Kidney epithelial cell (primary cell): Measurements from ENCODE around the gene MCTP1. TPM values are rescaled to one million over a fixed set of nuclear protein-coding genes. Genes with fewer than 3 reads are reported as not detected.

ENCODE experiments used
- DNase-seq: peaks from one replicate; pipeline ENCODE4 v3.0.0-alpha.2; 2010; ENCODE audit warnings: low read depth
- H3K27me3 ChIP-seq: 2 replicates; pipeline ENCODE4 v1.6.0; 2011; ENCODE audit warnings: low read length; ENCODE audit not compliant: control insufficient read depth, insufficient read depth
- H3K36me3 ChIP-seq: 2 replicates; pipeline ENCODE4 v1.5.1; 2011; ENCODE audit warnings: low read length; ENCODE audit not compliant: control insufficient read depth, insufficient read depth
- H3K4me3 ChIP-seq: 2 replicates; pipeline ENCODE4 v1.5.1; 2011; ENCODE audit warnings: low read depth, mild to moderate bottlenecking, control low read depth, low read length
- total RNA-seq: library from RNA; depleted of rRNA; stranded (reverse); fragments of >200 nt; gene quantifications from 2 replicates; pipeline ENCODE4 v1.2.3, GENCODE V29; 2015
- TF ChIP-seq, protein P1 (sequence below): IDR thresholded peaks from 2 replicates; pipeline ENCODE4 v1.5.1; 2011; ENCODE audit warnings: mild to moderate bottlenecking, moderate library complexity, low read length, control low read depth, inconsistent platforms; ENCODE audit not compliant: insufficient read depth, poor library complexity, severe bottlenecking

The MCTP1 gene
- total RNA-seq, 1 donor from 2014 or later: 12.9 TPM

DNA sequence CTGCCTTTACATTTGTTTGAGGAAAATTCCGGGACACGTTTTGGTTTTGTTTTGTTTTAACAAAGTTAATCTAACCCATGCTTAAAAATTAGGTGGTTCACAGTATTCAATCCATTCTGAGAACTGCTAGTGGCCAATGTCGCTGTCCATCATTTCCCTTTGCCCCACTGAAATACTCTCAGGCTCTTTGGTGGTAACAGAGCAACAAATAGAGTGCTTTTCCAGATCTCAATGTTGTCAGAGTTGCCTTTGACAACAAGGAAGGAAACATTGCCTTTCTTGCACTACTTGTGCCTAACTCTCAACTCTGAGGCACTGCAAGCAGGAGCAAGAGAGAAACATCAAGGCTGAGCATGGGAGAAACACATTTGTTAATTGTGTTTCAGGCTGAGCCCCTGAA is 154.0 kb downstream of the MCTP1 start:
- Histone ChIP-seq H3K27me3 (no peaks in the 10 kb centered on the region), H3K36me3 (no peaks in the 10 kb centered on the region), H3K4me3 (no peak overlapping the region)
- TF ChIP-seq, protein P1, sequence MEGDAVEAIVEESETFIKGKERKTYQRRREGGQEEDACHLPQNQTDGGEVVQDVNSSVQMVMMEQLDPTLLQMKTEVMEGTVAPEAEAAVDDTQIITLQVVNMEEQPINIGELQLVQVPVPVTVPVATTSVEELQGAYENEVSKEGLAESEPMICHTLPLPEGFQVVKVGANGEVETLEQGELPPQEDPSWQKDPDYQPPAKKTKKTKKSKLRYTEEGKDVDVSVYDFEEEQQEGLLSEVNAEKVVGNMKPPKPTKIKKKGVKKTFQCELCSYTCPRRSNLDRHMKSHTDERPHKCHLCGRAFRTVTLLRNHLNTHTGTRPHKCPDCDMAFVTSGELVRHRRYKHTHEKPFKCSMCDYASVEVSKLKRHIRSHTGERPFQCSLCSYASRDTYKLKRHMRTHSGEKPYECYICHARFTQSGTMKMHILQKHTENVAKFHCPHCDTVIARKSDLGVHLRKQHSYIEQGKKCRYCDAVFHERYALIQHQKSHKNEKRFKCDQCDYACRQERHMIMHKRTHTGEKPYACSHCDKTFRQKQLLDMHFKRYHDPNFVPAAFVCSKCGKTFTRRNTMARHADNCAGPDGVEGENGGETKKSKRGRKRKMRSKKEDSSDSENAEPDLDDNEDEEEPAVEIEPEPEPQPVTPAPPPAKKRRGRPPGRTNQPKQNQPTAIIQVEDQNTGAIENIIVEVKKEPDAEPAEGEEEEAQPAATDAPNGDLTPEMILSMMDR: no peak
- no peak for DNase-seq

DNA sequence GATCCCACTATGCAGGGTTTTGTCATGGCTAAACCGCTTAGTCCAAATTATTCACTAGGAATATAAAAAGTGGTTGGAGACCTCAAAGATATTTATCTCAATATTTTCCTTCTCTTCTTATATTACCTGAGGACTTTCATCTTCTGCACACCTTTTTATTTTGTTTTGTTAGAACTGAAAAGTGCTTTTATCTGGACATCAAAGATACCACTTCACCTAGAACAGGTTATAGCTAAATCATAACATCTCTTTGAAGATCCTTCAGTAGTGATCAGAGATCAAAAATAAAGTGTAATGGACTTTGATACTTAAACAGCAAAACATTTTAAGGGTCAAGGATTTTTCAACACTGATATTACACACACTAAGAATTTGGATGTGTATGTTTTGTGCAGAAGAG is 160.2 kb downstream of the MCTP1 start:
- Histone ChIP-seq H3K27me3 (no peaks in the 10 kb centered on the region), H3K36me3 (no peaks in the 10 kb centered on the region), H3K4me3 (no peak overlapping the region)
- TF ChIP-seq, protein P1: no peak
- no peak for DNase-seq

DNA sequence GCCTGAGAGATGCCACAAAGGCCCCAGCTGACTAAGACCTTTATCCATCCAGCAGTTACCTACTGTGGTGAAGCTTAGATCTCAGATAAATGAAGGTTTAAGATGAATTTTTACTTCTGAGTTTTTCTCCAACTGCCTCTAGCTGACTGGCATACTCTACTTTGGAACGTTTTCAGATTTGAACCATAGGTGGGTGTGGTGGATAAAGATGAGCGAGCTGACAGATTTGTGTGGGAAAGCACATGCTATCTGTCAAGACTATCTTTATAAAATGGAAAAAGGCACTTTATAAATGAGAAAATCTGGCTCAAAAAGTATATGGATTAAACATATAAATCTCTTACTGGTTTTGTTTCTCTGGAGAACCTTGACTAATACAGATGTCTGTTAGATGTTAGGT is 160.8 kb downstream of the MCTP1 start:
- H3K27me3 ChIP-seq: no peaks in the 10 kb centered on the region

DNA sequence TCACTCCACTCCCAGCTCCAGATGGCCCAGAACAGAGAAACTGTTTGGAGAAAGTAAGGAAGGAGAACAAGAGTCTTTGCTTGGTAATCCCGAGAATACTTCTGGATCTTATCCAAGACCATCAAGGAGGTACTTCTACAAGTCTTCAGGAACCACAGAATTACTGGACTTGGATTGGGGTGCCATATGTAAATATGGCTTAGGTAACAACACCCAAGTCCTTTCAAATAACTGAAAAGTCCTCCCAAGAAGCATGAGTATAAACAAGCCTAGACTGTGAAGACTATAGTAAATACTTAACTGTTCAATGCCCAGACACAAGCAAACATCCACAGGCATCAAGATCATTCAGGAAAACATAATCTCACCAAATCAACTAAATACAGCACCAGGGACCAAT is 170.0 kb downstream of the MCTP1 start:
- TF ChIP-seq, protein P1: no peak
- DNase-seq: no peak
- no peaks in the 10 kb centered on the region for H3K27me3 ChIP-seq
- no peak overlapping the region for H3K4me3 ChIP-seq
- H3K36me3 ChIP-seq: no peaks in the 10 kb centered on the region

More for the DNA sequence above, 160.8 kb downstream of the MCTP1 start:
- Histone ChIP-seq H3K36me3 (no peaks in the 10 kb centered on the region), H3K4me3 (no peak overlapping the region)
- no peak for DNase-seq
- TF ChIP-seq, protein P1: no peak

DNA sequence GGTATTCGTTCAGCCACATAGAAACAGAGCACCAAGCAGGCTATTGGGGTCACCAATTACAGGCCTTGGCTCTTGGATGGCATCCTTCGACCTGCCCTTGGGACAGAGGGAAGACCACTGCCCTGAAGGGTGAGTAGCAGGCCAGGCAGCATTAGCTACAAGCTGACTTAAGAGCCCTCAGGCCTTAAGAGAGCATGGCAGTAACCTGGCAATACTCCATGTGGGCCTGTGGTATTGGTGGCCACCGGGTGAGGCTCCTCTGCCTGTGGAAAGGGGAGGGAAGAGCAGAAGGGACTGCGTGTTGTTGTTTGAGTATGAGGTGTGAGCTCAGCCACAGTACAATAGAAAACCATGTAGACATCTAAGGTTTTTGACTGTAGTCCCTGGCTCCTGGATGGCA is 170.6 kb downstream of the MCTP1 start:
- TF ChIP-seq, protein P1: no peak
- Histone ChIP-seq H3K27me3 (no peaks in the 10 kb centered on the region), H3K4me3 (no peak overlapping the region), H3K36me3 (no peaks in the 10 kb centered on the region)
- no peak for DNase-seq

DNA sequence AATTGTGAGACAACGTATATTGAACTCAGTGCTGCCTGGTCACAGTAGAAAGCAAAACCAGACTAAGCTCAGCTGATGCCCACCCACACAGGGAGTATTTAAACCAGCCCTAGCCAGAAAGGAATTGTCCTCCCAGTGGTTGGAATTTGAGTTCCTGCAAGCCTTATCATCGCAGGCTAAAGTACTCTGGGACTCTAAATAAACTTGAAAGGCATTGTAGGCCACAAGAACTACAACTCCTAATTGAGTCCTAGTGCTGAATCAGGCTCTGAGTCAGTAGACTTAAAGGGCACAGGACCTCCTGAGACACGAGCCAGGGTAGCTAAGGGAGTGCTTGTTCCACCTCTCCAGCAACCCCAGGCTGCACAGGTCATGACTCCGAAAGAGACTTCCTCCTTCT is 171.4 kb downstream of the MCTP1 start:
- no peaks in the 10 kb centered on the region for H3K36me3 ChIP-seq
- no peaks in the 10 kb centered on the region for H3K27me3 ChIP-seq
- H3K4me3 ChIP-seq: no peak overlapping the region
- DNase-seq: peak; percentile 79
- TF ChIP-seq, protein P1: peak; percentile 41
